Chondrocyte (in vitro differentiated cells): ENCODE data around the gene KHNYN. TPM values are rescaled to one million over a fixed set of nuclear protein-coding genes. Genes with fewer than 3 reads are reported as not detected.
"Not testable (repeated sequence)": the region's sequence is repeated elsewhere in the genome, so short reads cannot be mapped to it uniquely, and the experiment has no call there.

Source experiments
- DNase-seq: peaks from one replicate; pipeline ENCODE4 v3.0.0; 2021; ENCODE audit warnings: mixed read lengths, low spot score
- H3K27ac Mint-ChIP-seq: one replicate; pipeline ENCODE4 v1.8.0; 2021; ENCODE audit warnings: mild to moderate bottlenecking, moderate library complexity, mixed read lengths; ENCODE audit not compliant: unreplicated experiment
- H3K27me3 Mint-ChIP-seq: 2 replicates; pipeline ENCODE4 v1.8.0; 2021; ENCODE audit warnings: low read depth, mixed read lengths
- H3K36me3 Mint-ChIP-seq: 2 replicates; pipeline ENCODE4 v1.8.0; 2021; ENCODE audit warnings: low read depth, mixed read lengths
- H3K4me1 Mint-ChIP-seq: 2 replicates; pipeline ENCODE4 v1.8.0; 2021; ENCODE audit warnings: low read depth, mild to moderate bottlenecking, mixed read lengths
- H3K4me3 Mint-ChIP-seq: one replicate; pipeline ENCODE4 v1.8.0; 2021; ENCODE audit warnings: mild to moderate bottlenecking, moderate library complexity, mixed read lengths; ENCODE audit not compliant: unreplicated experiment
- H3K9me3 Mint-ChIP-seq: 2 replicates; pipeline ENCODE4 v1.8.0; 2021; ENCODE audit warnings: low read depth, mixed read lengths
- total RNA-seq: library from RNA; stranded (reverse); gene quantifications from 3 replicates; pipeline ENCODE4 v1.2.1, GENCODE V29; 2021
- TF ChIP-seq, protein P1 (sequence below): fragments of 200-600 bp; sonication (generic); IDR thresholded peaks from 2 replicates; pipeline ENCODE4 v1.5.0; 2021; ENCODE audit warnings: antibody characterized with exemption, mild to moderate bottlenecking, moderate library complexity

The KHNYN gene
- total RNA-seq, 1 donor from 2014 or later: 53.8 TPM

DNA sequence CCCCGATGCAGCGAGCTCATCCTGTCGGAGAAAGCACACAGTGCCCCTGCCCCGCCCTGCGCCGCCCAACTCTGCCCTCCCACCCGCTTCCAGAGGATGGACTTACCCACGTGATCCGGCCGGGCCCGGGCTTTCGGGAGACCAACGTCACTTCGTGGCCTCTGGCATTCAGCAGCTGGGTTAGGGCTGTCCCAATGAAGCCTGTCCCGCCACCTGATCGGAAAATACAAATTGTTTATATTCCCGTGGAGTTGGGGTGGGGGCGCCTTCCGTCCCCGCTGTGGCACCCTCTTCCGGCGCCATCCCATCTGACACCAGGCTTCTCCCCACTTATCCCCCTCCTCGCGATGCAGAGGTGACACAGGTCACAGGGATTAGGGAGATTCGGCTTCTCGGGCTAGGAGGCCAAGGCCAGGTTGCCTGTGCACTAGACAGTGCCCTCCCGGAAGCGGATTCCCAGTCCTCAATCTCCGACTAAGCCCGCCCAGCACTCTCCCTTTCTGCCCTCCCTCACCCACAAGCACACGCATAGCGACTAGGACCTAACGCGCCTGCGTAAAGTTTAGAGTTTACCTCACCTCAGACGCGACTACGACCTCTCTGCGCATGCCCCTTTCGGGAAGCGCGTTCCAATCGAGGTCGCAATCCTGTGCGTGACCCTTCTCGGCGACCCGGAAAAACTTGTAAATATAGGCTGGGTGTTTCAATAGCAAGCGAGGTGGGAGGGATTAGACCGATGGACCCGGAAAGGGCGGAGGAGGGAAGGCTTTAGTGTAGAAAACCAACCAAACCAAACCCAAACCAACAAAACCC, 12.7 kb downstream of the KHNYN start, which contains the start of gene SDR39U1:
SDR39U1 (minus strand) TSS at position 537 of the 813 bp plus-strand sequence; CDS start at position 530, 7 bp downstream.
- Mint-ChIP-seq H3K27ac (peak within 1 kb of the TSS; percentile 98), H3K27me3 (no peaks in the 10 kb centered on the region), H3K4me1 (peaks cover 29% of the 10 kb centered on the region), H3K36me3 (peaks cover 6% of the 10 kb centered on the region), H3K4me3 (peak within 1 kb of the TSS; percentile 88), H3K9me3 (no peaks in the 10 kb centered on the region)
- TF ChIP-seq, protein P1, sequence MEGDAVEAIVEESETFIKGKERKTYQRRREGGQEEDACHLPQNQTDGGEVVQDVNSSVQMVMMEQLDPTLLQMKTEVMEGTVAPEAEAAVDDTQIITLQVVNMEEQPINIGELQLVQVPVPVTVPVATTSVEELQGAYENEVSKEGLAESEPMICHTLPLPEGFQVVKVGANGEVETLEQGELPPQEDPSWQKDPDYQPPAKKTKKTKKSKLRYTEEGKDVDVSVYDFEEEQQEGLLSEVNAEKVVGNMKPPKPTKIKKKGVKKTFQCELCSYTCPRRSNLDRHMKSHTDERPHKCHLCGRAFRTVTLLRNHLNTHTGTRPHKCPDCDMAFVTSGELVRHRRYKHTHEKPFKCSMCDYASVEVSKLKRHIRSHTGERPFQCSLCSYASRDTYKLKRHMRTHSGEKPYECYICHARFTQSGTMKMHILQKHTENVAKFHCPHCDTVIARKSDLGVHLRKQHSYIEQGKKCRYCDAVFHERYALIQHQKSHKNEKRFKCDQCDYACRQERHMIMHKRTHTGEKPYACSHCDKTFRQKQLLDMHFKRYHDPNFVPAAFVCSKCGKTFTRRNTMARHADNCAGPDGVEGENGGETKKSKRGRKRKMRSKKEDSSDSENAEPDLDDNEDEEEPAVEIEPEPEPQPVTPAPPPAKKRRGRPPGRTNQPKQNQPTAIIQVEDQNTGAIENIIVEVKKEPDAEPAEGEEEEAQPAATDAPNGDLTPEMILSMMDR: peak; percentile 39
- DNase-seq: peak; percentile 98

DNA sequence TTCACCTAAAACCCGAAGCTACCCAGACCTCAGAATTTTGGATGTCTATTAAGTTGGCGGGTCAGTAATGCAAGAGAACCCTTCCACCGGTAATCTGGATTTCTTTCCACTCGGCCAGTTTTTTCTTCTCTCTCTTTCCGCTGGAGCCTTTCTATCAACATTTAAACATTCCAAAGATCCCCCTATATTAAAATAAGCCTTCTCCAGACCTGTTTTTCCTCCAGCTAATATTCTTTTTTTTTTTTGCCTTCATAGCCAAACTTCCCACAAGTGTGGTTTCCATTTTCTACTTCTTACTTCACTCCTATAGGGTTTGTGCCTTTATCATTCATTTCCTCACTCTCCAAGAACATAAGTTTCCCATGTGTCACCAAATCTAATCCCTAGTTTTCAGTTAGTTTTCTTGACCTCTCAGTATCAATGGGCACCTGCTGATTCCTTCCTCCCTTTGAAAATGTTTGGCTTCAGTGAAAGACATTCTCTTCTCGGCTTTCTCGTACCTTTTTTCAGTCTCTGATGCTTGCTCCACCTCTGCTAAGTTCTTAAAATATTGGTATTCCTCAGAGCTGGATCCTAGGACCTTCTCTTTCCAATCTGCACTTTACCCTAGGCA, 13.4 kb downstream of the KHNYN start:
- Mint-ChIP-seq H3K36me3 (peaks cover 4% of the 10 kb centered on the region), H3K4me1 (peaks cover 28% of the 10 kb centered on the region), H3K9me3 (no peaks in the 10 kb centered on the region), H3K27ac (peak overlapping the region; percentile 98), H3K27me3 (no peaks in the 10 kb centered on the region), H3K4me3 (peak overlapping the region; percentile 88)
- TF ChIP-seq, protein P1: no peak
- DNase-seq: no peak

DNA sequence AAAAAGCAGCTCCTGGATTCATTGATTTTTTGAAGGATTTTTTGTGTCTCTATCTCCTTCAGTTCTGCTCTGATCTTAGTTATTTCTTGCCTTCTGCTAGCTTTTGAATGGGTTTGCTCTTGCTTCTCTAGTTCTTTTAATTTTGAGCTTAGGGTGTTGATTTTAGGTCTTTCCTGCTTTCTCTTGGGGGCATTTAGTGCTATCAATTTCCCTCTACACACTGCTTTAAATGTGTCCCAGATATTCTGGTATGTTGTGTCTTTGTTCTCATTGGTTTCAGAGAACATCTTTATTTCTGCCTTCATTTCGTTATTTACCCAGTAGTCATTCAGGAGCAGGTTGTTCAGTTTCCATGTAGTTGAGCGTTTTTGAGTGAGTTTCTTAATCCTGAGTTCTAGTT, 21.1 kb downstream of the KHNYN start:
- H3K36me3 Mint-ChIP-seq: peaks cover 25% of the 10 kb centered on the region
- H3K4me1 Mint-ChIP-seq, H3K27me3 Mint-ChIP-seq, H3K27ac Mint-ChIP-seq, H3K4me3 Mint-ChIP-seq, DNase-seq: not testable (repeated sequence)
- peaks cover 15% of the 10 kb centered on the region for H3K9me3 Mint-ChIP-seq

DNA sequence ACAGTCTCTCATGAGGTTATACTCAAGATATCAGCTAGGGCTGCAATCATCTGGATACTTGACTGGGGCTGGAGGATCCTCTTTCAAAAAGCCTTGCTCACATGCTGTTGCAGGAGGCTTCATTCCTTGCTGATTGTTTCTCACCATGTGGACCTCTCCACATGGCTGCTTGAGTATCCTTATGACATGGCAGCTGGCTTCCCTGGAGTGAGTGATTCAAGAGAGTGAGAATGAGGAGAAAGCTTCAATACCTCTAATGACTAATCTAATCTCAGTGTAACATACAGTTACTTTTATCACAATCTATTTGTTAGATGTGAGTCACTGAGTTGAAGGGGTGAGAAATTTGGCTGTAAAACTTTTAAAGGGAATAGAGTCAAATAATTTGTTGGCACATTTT, 27.2 kb downstream of the KHNYN start:
- Mint-ChIP-seq H3K4me1 (no peaks in the 10 kb centered on the region), H3K4me3 (no peak overlapping the region), H3K27me3 (no peaks in the 10 kb centered on the region), H3K9me3 (peaks cover 30% of the 10 kb centered on the region), H3K27ac (no peak overlapping the region), H3K36me3 (peaks cover 27% of the 10 kb centered on the region)
- no peak for DNase-seq
- TF ChIP-seq, protein P1: no peak

DNA sequence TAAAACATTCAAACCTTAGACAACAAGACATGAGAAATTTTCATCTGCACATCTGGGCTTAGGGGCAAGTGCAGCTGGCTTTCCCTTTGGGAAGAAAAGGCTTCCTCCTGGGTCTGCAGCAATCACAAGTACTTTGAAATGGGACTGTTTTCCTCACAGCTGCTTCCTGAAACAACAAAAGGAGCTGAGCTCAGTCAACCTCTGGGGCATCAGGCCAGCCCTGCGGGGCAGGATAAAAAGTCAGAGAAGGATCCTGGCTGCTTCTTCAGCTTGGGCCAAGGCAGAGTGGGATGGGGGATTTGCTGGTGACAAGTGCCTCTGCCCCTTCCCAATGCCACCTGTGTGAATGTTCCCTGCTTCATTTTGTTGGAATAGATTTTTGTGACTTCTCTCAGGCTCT, 29.0 kb downstream of the KHNYN start:
- DNase-seq: no peak
- Mint-ChIP-seq H3K4me1 (no peaks in the 10 kb centered on the region), H3K36me3 (peaks cover 18% of the 10 kb centered on the region), H3K4me3 (no peak overlapping the region), H3K9me3 (peaks cover 25% of the 10 kb centered on the region), H3K27me3 (no peaks in the 10 kb centered on the region), H3K27ac (no peak overlapping the region)
- TF ChIP-seq, protein P1: no peak
